Colonic mucosa (tissue), 4 donors: ENCODE results near the gene TFB2M. TPM values are rescaled to one million over a fixed set of nuclear protein-coding genes. Genes with fewer than 3 reads are reported as not detected.

Experiments
- DNase-seq: peaks from one replicate; pipeline ENCODE4 v3.0.0-alpha.2; 2020
- H3K27ac ChIP-seq: fragments of 200-600 bp; one replicate; pipeline ENCODE4 v1.8.0; 2021
- H3K27me3 ChIP-seq: fragments of 200-600 bp; one replicate; pipeline ENCODE4 v1.8.0; 2021
- H3K36me3 ChIP-seq: fragments of 200-600 bp; one replicate; pipeline ENCODE4 v1.8.0; 2021
- H3K4me1 ChIP-seq: fragments of 200-600 bp; one replicate; pipeline ENCODE4 v1.8.0; 2021; ENCODE audit warnings: mild to moderate bottlenecking
- H3K4me3 ChIP-seq: fragments of 200-600 bp; one replicate; pipeline ENCODE4 v1.8.0; 2021
- H3K9ac ChIP-seq, 2 donors: one replicate each; pipeline ENCODE4 v1.7.0; 2013; ENCODE audit warnings: control low read depth in 2 of 2, low read depth in 2 of 2, low read length in 2 of 2
- H3K9me3 ChIP-seq: fragments of 200-600 bp; one replicate; pipeline ENCODE4 v1.8.0; 2021
- intact Hi-C: fragments of 100-400 bp; cut with DNase I; formaldehyde crosslinking; loops from one replicate; pipeline ENCODE4 v1.14.1; 2022
- total RNA-seq, 2 donors: library from RNA; stranded (reverse); fragmentation: NEBNext Ultra II Directional in 1 of 2; extraction: Animal tissue kit (Norgen Biotek cat#: 25700) in 1 of 2; gene quantifications; one replicate each; pipeline ENCODE4 v1.2.1, GENCODE V29; 2021
- TF ChIP-seq, protein P1 (sequence below): fragments of 200-600 bp; IDR thresholded peaks from one replicate; pipeline ENCODE4 v1.8.0; 2022; ENCODE audit warnings: antibody characterized with exemption, mild to moderate bottlenecking
- donor health status: healthy.
- donor health status: DM: no; HTN: no; CAD: no.
- donor health status: DM: no; HTN: no; CAD: no.

The TFB2M gene
- total RNA-seq, 2 donors from 2014 or later = 11.3 to 14.0 TPM

- Histone ChIP-seq H3K9ac (no peak overlapping the region), H3K36me3 (no peaks in the 10 kb centered on the region), H3K9me3 (no peaks in the 10 kb centered on the region), H3K4me3 (no peak overlapping the region), H3K27me3 (no peaks in the 10 kb centered on the region), H3K4me1 (no peaks in the 10 kb centered on the region), H3K27ac (no peak overlapping the region)
- intact Hi-C loops = no loop called here
- DNase-seq = no peak
- TF ChIP-seq, protein P1, sequence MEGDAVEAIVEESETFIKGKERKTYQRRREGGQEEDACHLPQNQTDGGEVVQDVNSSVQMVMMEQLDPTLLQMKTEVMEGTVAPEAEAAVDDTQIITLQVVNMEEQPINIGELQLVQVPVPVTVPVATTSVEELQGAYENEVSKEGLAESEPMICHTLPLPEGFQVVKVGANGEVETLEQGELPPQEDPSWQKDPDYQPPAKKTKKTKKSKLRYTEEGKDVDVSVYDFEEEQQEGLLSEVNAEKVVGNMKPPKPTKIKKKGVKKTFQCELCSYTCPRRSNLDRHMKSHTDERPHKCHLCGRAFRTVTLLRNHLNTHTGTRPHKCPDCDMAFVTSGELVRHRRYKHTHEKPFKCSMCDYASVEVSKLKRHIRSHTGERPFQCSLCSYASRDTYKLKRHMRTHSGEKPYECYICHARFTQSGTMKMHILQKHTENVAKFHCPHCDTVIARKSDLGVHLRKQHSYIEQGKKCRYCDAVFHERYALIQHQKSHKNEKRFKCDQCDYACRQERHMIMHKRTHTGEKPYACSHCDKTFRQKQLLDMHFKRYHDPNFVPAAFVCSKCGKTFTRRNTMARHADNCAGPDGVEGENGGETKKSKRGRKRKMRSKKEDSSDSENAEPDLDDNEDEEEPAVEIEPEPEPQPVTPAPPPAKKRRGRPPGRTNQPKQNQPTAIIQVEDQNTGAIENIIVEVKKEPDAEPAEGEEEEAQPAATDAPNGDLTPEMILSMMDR = no peak
These were observed 53.8 kb downstream of the TFB2M start for GRCh38 chr1:246512230-246512629.

DNA sequence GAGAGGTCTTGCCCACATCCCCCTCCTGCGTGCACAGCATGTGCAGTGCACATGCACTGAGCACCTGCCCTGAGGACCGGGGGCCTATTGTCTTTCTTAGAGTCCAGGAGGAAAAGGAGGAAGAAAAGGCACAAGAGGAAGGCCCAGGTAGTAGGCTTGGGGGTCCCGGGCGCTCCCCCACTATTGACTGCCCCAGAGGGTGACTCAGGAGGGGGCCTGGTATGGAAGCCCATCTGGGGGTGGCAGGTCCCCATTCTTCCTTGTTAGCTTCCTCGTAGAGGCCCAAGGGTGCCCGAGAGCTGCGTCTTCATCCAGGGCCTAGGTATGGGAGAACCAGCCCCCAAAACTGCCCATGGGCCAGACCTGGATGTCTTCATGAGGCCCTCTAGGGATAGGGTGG is 54.9 kb downstream of the TFB2M start:
- Histone ChIP-seq H3K4me3 (no peak overlapping the region), H3K27me3 (no peaks in the 10 kb centered on the region), H3K4me1 (peaks cover 3% of the 10 kb centered on the region), H3K9ac (no peak overlapping the region), H3K36me3 (no peaks in the 10 kb centered on the region), H3K27ac (no peak overlapping the region), H3K9me3 (no peaks in the 10 kb centered on the region)
- no peak for DNase-seq
- TF ChIP-seq, protein P1 = no peak
- intact Hi-C loops = no loop called here

DNA sequence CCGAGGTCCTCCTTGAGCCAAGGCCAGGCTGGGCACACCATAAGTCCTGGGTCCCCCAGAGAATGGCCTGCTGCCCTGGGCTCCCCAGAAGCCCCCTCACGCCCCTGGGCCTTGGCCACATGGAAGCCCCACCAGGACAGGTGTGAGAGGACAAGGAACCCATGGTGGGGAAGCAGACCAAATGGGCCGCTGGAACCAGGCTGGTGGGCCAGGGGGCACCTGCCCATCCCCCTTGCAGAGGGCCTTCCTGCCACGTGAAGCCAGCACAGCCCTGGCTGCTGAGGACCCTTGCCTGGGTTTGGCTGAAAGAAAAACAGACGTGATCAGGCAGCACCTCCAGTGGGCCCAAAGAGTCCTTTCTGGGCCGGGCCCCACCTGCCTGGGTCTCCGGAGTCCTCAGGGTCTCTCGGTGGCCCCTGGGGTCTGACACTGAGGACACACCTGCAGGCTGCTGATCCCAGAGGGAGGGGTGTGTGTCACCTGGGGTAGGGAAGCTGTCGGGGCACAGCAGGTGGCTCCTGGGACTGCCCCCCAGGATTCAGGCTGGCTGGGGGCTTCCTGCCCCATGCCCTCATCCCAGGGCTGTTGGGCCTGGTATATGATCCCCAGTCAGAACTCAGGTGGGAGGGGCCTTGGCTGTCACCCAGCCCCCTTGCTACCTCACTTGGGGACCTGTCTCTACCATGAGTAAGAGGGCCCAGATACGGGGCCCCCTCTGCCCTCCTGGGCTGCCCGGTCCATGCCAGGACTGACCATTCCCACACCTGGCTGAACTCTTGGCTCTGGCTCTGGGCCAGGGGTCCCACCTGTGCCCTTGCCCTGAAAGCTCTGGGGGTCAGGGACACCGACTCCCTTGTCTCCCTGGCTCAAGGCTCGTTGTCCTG is 55.7 kb downstream of the TFB2M start:
- intact Hi-C loops = no loop called here
- no peak for DNase-seq
- no peak overlapping the region for H3K27ac ChIP-seq
- TF ChIP-seq, protein P1 = no peak
- no peaks in the 10 kb centered on the region for H3K36me3 ChIP-seq
- no peaks in the 10 kb centered on the region for H3K27me3 ChIP-seq
- no peaks in the 10 kb centered on the region for H3K9me3 ChIP-seq
- H3K4me3 ChIP-seq = no peak overlapping the region
- peaks cover 8% of the 10 kb centered on the region for H3K4me1 ChIP-seq
- H3K9ac ChIP-seq = no peak overlapping the region

GRCh38 chr1:246508897-246509688 is 57.0 kb downstream of the TFB2M start:
- DNase-seq = no peak
- Histone ChIP-seq H3K9ac (no peak overlapping the region), H3K4me3 (no peak overlapping the region), H3K27ac (no peak overlapping the region), H3K9me3 (no peaks in the 10 kb centered on the region), H3K36me3 (no peaks in the 10 kb centered on the region), H3K4me1 (peaks cover 8% of the 10 kb centered on the region), H3K27me3 (no peaks in the 10 kb centered on the region)
- TF ChIP-seq, protein P1 = no peak
- intact Hi-C loops = loop anchor here (10.0 kb wide), 2 partner anchors 56 to 106 kb away; partner anchors contain the start of genes CNST and TFB2M

GRCh38 chr1:246506674-246507481 is 59.2 kb downstream of the TFB2M start, which contains the start of gene SMYD3:
Gene SMYD3, minus strand, starts transcription at chr1:246507279.
- Histone ChIP-seq H3K9ac (peak within 1 kb of the TSS; percentile 73 to 81), H3K4me3 (peak within 1 kb of the TSS; percentile 87), H3K27me3 (no peaks in the 10 kb centered on the region), H3K27ac (peak within 1 kb of the TSS; percentile 38), H3K36me3 (no peaks in the 10 kb centered on the region), H3K9me3 (no peaks in the 10 kb centered on the region), H3K4me1 (peaks cover 8% of the 10 kb centered on the region)
- intact Hi-C loops = loop anchor here (10.0 kb wide), 2 partner anchors 58 to 108 kb away; partner anchors contain the start of genes CNST and TFB2M
- TF ChIP-seq, protein P1 = no peak
- DNase-seq = peak; percentile 74
